SK-N-SH treated with all-trans-retinoic acid at 6 μM for 48 hours (cell line): ENCODE results near the gene SPDYE1.
"Not testable (repeated sequence)": the region's sequence is repeated elsewhere in the genome, so short reads cannot be mapped to it uniquely, and the experiment has no call there.

Experiments
- ARNTL ChIP-seq: fragments of 450-650 bp; formaldehyde crosslinking; IDR thresholded peaks from 2 replicates; pipeline ENCODE4 v1.5.0; 2020; ENCODE audit warnings: low read depth, mild to moderate bottlenecking, moderate library complexity, borderline replicate concordance
- BACH2 ChIP-seq: fragments of 250-450 bp; sonication (Bioruptor Pico); IDR thresholded peaks from 2 replicates; pipeline ENCODE4 v1.9.0; 2021; ENCODE audit warnings: mild to moderate bottlenecking, borderline replicate concordance
- ESRRG ChIP-seq: fragments of 250-450 bp; sonication (Bioruptor Pico); IDR thresholded peaks from 2 replicates; pipeline ENCODE4 v1.6.1; 2021; ENCODE audit warnings: mild to moderate bottlenecking
- GLIS3 ChIP-seq: fragments of 250-450 bp; sonication (Bioruptor Pico); IDR thresholded peaks from 2 replicates; pipeline ENCODE4 v1.5.0; 2020; ENCODE audit warnings: mild to moderate bottlenecking, moderate library complexity
- RARB ChIP-seq: fragments of 250-450 bp; sonication (Bioruptor Pico); IDR thresholded peaks from 2 replicates; pipeline ENCODE4 v1.8.0; 2021; ENCODE audit warnings: mild to moderate bottlenecking, moderate library complexity
- SNAI2 ChIP-seq: fragments of 250-450 bp; sonication (Bioruptor Pico); IDR thresholded peaks from 2 replicates; pipeline ENCODE4 v1.5.0; 2020; ENCODE audit warnings: mild to moderate bottlenecking, moderate library complexity
- TOX ChIP-seq: fragments of 250-450 bp; sonication (Bioruptor Pico); IDR thresholded peaks from 2 replicates; pipeline ENCODE4 v1.8.0; 2021; ENCODE audit warnings: mild to moderate bottlenecking, moderate library complexity, borderline replicate concordance
- ZFP3 ChIP-seq: fragments of 250-450 bp; sonication (Bioruptor Pico); IDR thresholded peaks from 2 replicates; pipeline ENCODE4 v1.5.0; 2020; ENCODE audit warnings: mild to moderate bottlenecking, moderate library complexity
- ZFP30 ChIP-seq: fragments of 450-650 bp; formaldehyde crosslinking; IDR thresholded peaks from 2 replicates; pipeline ENCODE4 v1.5.0; 2022; ENCODE audit warnings: mild to moderate bottlenecking, moderate library complexity
- ZNF565 ChIP-seq: fragments of 450-650 bp; formaldehyde crosslinking; conservative IDR thresholded peaks from 2 replicates; pipeline ENCODE4 v1.5.0; 2020; ENCODE audit warnings: low read depth, mild to moderate bottlenecking, moderate library complexity
- TF ChIP-seq, protein P1 (sequence below): fragments of 250-450 bp; sonication (Bioruptor Pico); IDR thresholded peaks from 2 replicates; pipeline ENCODE4 v1.5.0; 2020; ENCODE audit warnings: mild to moderate bottlenecking, moderate library complexity
- TF ChIP-seq, protein P2 (sequence below): fragments of 250-450 bp; sonication (Bioruptor Pico); IDR thresholded peaks from 2 replicates; pipeline ENCODE4 v1.5.1; 2020; ENCODE audit warnings: low read depth, mild to moderate bottlenecking, moderate library complexity

DNA sequence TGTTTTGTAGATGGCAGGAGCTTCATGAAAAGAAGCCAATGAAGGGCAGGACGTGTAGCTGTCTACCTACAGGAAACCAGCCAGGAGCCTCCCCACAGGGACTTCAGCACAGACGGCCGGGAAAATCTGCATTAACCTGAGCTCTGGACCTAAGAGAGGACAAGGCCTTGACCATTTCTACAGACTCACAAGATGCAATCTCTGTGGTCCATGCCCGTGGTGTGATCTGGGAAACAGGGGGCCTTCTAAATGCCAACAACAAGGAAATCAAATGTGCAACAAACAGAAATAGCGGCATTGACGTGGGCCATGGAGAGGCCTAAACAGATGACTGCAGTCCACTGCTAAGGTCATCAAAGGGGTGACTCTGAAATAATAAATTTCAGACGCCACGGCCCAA, 14.4 kb downstream of the SPDYE1 start:
- not testable (repeated sequence) for TF ChIP-seq RARB (CRISPR knock-in tag); GLIS3; SNAI2; TOX (CRISPR knock-in tag); BACH2 (CRISPR knock-in tag); ARNTL (CRISPR knock-in tag); ESRRG (CRISPR knock-in tag); ZFP30 (CRISPR knock-in tag); ZFP3 (CRISPR knock-in tag); ZNF565 (CRISPR knock-in tag)
- TF ChIP-seq, protein P1, sequence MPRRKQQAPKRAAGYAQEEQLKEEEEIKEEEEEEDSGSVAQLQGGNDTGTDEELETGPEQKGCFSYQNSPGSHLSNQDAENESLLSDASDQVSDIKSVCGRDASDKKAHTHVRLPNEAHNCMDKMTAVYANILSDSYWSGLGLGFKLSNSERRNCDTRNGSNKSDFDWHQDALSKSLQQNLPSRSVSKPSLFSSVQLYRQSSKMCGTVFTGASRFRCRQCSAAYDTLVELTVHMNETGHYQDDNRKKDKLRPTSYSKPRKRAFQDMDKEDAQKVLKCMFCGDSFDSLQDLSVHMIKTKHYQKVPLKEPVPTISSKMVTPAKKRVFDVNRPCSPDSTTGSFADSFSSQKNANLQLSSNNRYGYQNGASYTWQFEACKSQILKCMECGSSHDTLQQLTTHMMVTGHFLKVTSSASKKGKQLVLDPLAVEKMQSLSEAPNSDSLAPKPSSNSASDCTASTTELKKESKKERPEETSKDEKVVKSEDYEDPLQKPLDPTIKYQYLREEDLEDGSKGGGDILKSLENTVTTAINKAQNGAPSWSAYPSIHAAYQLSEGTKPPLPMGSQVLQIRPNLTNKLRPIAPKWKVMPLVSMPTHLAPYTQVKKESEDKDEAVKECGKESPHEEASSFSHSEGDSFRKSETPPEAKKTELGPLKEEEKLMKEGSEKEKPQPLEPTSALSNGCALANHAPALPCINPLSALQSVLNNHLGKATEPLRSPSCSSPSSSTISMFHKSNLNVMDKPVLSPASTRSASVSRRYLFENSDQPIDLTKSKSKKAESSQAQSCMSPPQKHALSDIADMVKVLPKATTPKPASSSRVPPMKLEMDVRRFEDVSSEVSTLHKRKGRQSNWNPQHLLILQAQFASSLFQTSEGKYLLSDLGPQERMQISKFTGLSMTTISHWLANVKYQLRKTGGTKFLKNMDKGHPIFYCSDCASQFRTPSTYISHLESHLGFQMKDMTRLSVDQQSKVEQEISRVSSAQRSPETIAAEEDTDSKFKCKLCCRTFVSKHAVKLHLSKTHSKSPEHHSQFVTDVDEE (CRISPR knock-in tag) = not testable (repeated sequence)
- TF ChIP-seq, protein P2, sequence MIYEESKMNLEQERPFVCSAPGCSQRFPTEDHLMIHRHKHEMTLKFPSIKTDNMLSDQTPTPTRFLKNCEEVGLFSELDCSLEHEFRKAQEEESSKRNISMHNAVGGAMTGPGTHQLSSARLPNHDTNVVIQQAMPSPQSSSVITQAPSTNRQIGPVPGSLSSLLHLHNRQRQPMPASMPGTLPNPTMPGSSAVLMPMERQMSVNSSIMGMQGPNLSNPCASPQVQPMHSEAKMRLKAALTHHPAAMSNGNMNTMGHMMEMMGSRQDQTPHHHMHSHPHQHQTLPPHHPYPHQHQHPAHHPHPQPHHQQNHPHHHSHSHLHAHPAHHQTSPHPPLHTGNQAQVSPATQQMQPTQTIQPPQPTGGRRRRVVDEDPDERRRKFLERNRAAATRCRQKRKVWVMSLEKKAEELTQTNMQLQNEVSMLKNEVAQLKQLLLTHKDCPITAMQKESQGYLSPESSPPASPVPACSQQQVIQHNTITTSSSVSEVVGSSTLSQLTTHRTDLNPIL = not testable (repeated sequence)
